A549 (cell line): ENCODE results near the gene ITGAV. TPM values are rescaled to one million over a fixed set of nuclear protein-coding genes. Genes with fewer than 3 reads are reported as not detected.

Experiments
- ATAC-seq, 2 experiments: fragments of 200-7000 bp in 1 of 2; fragments of >200 bp in 1 of 2; cut with Nextera tagmentation in 1 of 2; cut with Tn5 transposase in 1 of 2; 3 replicates each; pipeline versions ENCODE4 v1.8.0 to v1.9.1; 2018 to 2020; ENCODE audit warnings: mild to moderate bottlenecking in 1 of 2, moderate library complexity in 1 of 2
- CTCF ChIA-PET: fragments of 300-600 bp; sonication (Branson Sonifier 250); formaldehyde crosslinking; extraction: SDS; loops from one replicate; lab custom pipeline; 2021; ENCODE audit warnings: antibody characterized with exemption, inconsistent platforms; lab: Yijun Ruan, JAX
- POLR2A ChIA-PET: fragments of 350-600 bp; formaldehyde crosslinking; extraction: SDS; loops from one replicate; lab custom pipeline; 2021; ENCODE audit warnings: antibody characterized with exemption, inconsistent platforms; lab: Yijun Ruan, JAX
- DNase-seq, 2 experiments: peaks; one replicate each; pipeline versions ENCODE4 v3.0.0 to v3.0.0-alpha.2; 2011 to 2016; ENCODE audit warnings: low read depth in 1 of 2, low spot score in 1 of 2
- FAIRE-seq: peaks from 2 replicates; lab custom pipeline; 2011; peaks lifted over from hg19 to GRCh38; lab: Jason Lieb, UNC
- H3K27ac ChIP-seq, 2 experiments: fragments of >200 bp; sonication (Bioruptor Twin); formaldehyde crosslinking; 3 replicates each; pipeline ENCODE4 v1.5.1; 2016 to 2017
- H3K4me1 ChIP-seq: fragments of >200 bp; sonication (Bioruptor Twin); formaldehyde crosslinking; 3 replicates; pipeline ENCODE4 v1.6.1; 2016
- H3K4me2 ChIP-seq: fragments of >200 bp; sonication (Bioruptor Twin); formaldehyde crosslinking; 3 replicates; pipeline ENCODE4 v1.6.1; 2016
- H3K4me3 ChIP-seq: fragments of >200 bp; sonication (Bioruptor Twin); formaldehyde crosslinking; 3 replicates; pipeline ENCODE4 v1.5.1; 2016
- H3K9me3 ChIP-seq: fragments of >200 bp; sonication (Bioruptor Twin); formaldehyde crosslinking; 3 replicates; pipeline ENCODE4 v1.6.1; 2016
- BHLHE40 ChIP-seq: IDR thresholded peaks from 2 replicates; pipeline ENCODE4 v1.6.1; 2012; ENCODE audit warnings: low read depth, low read length, inconsistent platforms
- CBX8 ChIP-seq: fragments of 200-600 bp; sonication (generic); IDR thresholded peaks from 2 replicates; pipeline ENCODE4 v1.6.1; 2016
- CHD2 ChIP-seq: fragments of 150-350 bp; IDR thresholded peaks from 2 replicates; pipeline ENCODE4 v1.6.1; 2014; ENCODE audit warnings: low read length; ENCODE audit not compliant: partially characterized antibody
- EHF ChIP-seq: fragments of 250-450 bp; sonication (Bioruptor Pico); IDR thresholded peaks from 2 replicates; pipeline ENCODE4 v1.5.0; 2020; ENCODE audit warnings: mild to moderate bottlenecking
- EHMT2 ChIP-seq: fragments of 200-600 bp; sonication (generic); IDR thresholded peaks from 2 replicates; pipeline ENCODE4 v1.6.1; 2016; ENCODE audit warnings: antibody characterized with exemption, low read depth, mild to moderate bottlenecking, moderate library complexity
- EP300 ChIP-seq, 2 experiments: fragments of >200 bp; sonication (Bioruptor Twin); formaldehyde crosslinking; IDR thresholded peaks; 2 replicates in 1 of 2; 3 replicates in 1 of 2; pipeline ENCODE4 v1.6.1; 2016 to 2017
- FOSL2 ChIP-seq, 2 experiments: fragments of 450-650 bp in 1 of 2; fragments of >200 bp in 1 of 2; sonication (Bioruptor Twin) in 1 of 2; formaldehyde crosslinking; IDR thresholded peaks; 2 replicates each; pipeline versions ENCODE4 v1.5.0 to v1.6.1; 2016 to 2020; ENCODE audit warnings: mild to moderate bottlenecking in 1 of 2, moderate library complexity in 1 of 2
- FOXS1 ChIP-seq: fragments of 250-450 bp; sonication (Bioruptor Pico); IDR thresholded peaks from 2 replicates; pipeline ENCODE4 v1.5.0; 2020; ENCODE audit warnings: mild to moderate bottlenecking, moderate library complexity
- HDAC2 ChIP-seq: fragments of 200-600 bp; sonication (generic); IDR thresholded peaks from 2 replicates; pipeline ENCODE4 v1.6.1; 2016
- HOXA7 ChIP-seq: fragments of 250-450 bp; sonication (Bioruptor Pico); IDR thresholded peaks from 2 replicates; pipeline ENCODE4 v1.5.0; 2020; ENCODE audit warnings: mild to moderate bottlenecking, moderate library complexity
- KDM5A ChIP-seq: fragments of 200-600 bp; sonication (generic); IDR thresholded peaks from 2 replicates; pipeline ENCODE4 v1.6.1; 2016; ENCODE audit warnings: antibody characterized with exemption, mild to moderate bottlenecking
- MAFK ChIP-seq: fragments of 450-650 bp; IDR thresholded peaks from 2 replicates; pipeline ENCODE4 v1.6.1; 2014; ENCODE audit not compliant: partially characterized antibody
- MAX ChIP-seq: IDR thresholded peaks from 2 replicates; pipeline ENCODE4 v1.6.1; 2012
- MYC ChIP-seq: IDR thresholded peaks from 2 replicates; pipeline ENCODE4 v1.6.1; 2012; ENCODE audit warnings: mild to moderate bottlenecking, inconsistent platforms, low read length, improper control_type of control experiment, borderline replicate concordance
- NPAS2 ChIP-seq: fragments of 250-450 bp; sonication (Bioruptor Pico); IDR thresholded peaks from 2 replicates; pipeline ENCODE4 v1.8.0; 2022; ENCODE audit warnings: mild to moderate bottlenecking, moderate library complexity, borderline replicate concordance
- NR3C1 ChIP-seq: fragments of >200 bp; sonication (Bioruptor Twin); formaldehyde crosslinking; IDR thresholded peaks from 3 replicates; pipeline ENCODE4 v1.6.1; 2017
- PHF8 ChIP-seq: fragments of 200-600 bp; sonication (generic); IDR thresholded peaks from 2 replicates; pipeline ENCODE4 v1.6.1; 2016; ENCODE audit warnings: low read depth, mild to moderate bottlenecking, antibody characterized with exemption, moderate library complexity, borderline replicate concordance
- POLR2A ChIP-seq: IDR thresholded peaks from 2 replicates; pipeline ENCODE4 v1.6.1; 2012; ENCODE audit warnings: mild to moderate bottlenecking, low read length
- RARB ChIP-seq: fragments of 250-450 bp; sonication (Bioruptor Pico); IDR thresholded peaks from 2 replicates; pipeline ENCODE4 v1.8.0; 2021; ENCODE audit warnings: mild to moderate bottlenecking, moderate library complexity
- RFX5 ChIP-seq: fragments of 450-650 bp; IDR thresholded peaks from 2 replicates; pipeline ENCODE4 v1.7.1; 2014; ENCODE audit warnings: antibody characterized with exemption, mild to moderate bottlenecking, moderate library complexity
- SMC3 ChIP-seq: fragments of >200 bp; sonication (Bioruptor Twin); formaldehyde crosslinking; IDR thresholded peaks from 3 replicates; pipeline ENCODE4 v1.6.1; 2018; ENCODE audit warnings: inconsistent platforms
- SREBF2 ChIP-seq: fragments of 450-650 bp; IDR thresholded peaks from 2 replicates; pipeline ENCODE4 v1.6.1; 2014; ENCODE audit warnings: mild to moderate bottlenecking, moderate library complexity
- TFCP2L1 ChIP-seq: fragments of 250-450 bp; sonication (Bioruptor Pico); IDR thresholded peaks from 2 replicates; pipeline ENCODE4 v1.5.0; 2021; ENCODE audit warnings: mild to moderate bottlenecking
- USF2 ChIP-seq: fragments of 450-650 bp; IDR thresholded peaks from 2 replicates; pipeline ENCODE4 v1.6.1; 2014; ENCODE audit warnings: antibody characterized with exemption
- ZC3H11A ChIP-seq: fragments of 450-650 bp; IDR thresholded peaks from 2 replicates; pipeline ENCODE4 v1.6.1; 2014; ENCODE audit warnings: antibody characterized with exemption, mild to moderate bottlenecking
- ZFP36 ChIP-seq: fragments of 450-650 bp; IDR thresholded peaks from 2 replicates; pipeline ENCODE4 v1.6.1; 2014; ENCODE audit warnings: borderline replicate concordance; ENCODE audit not compliant: partially characterized antibody
- WGBS: methylation state at CpG from one replicate; pipeline ENCODE4 v1.1.6; 2017; ENCODE audit errors: missing lambda C conversion rate; 5-methylcytosine and 5-hydroxymethylcytosine counted together
- polyA plus RNA-seq, 4 experiments: library from polyadenylated mRNA; depleted of rRNA in 3 of 4; stranded (reverse); fragments of >200 nt; fragmentation: RNase III in 1 of 4; extraction: RNeasy Plus Mini Kit Qiagen cat#74134 plus additional on column Dnase treatment in 1 of 4; gene quantifications; 2 replicates in 3 of 4; 3 replicates in 1 of 4; pipeline ENCODE4 v1.2.3, GENCODE V29; 2011 to 2017

ITGAV gene
- polyA plus RNA-seq, 2 of the 4 experiments (the other 2 are of a cell fraction), result 93.3 to 148 TPM

GRCh38 chr2:186560254-186560653 is 29.6 kb upstream of the ITGAV start:
- DNase-seq (no peak), FAIRE-seq (no peak), ATAC-seq (no peak)
- 0 out of 3 replicates have a peak, but pooled peaks cover 5% of the 10 kb centered on the region for H3K9me3 ChIP-seq
- POLR2A ChIA-PET, result interaction anchor here (1.7 kb wide), 1 partner anchor 29 kb away, joined by 4 read pairs; the partner anchor contains the start of gene ITGAV
- WGBS, result 60% methylated on average over 3 of the region's 3 CpGs
- CTCF ChIA-PET, result interaction anchor here (0.5 to 0.8 kb wide), 2 partner anchors 15 to 16 kb away, joined by 3 read pairs; no protein-coding TSS in a partner anchor
- H3K4me2 ChIP-seq, result no peak overlapping the region
- peaks cover 16% of the 10 kb centered on the region for H3K4me1 ChIP-seq
- no peak overlapping the region for H3K27ac ChIP-seq
- TF ChIP-seq ZC3H11A (peak; percentile 82), USF2 (no peak), NPAS2 (CRISPR knock-in tag) (no peak)
- H3K4me3 ChIP-seq, result no peak overlapping the region

- ChIA-PET POLR2A (no interaction called here), CTCF (interaction anchor here (0.8 to 1.3 kb wide), 2 partner anchors 9 to 74 kb away, joined by 3 read pairs; no protein-coding TSS in a partner anchor)
- Histone ChIP-seq H3K4me2 (peak overlapping the region; percentile 41; the same call in 2 of the 3 replicates), H3K9me3 (0 out of 3 replicates have a peak, but pooled peaks cover 5% of the 10 kb centered on the region), H3K27ac (peak overlapping the region; percentile 15 to 32; a peak in 3 of 6 replicates), H3K4me1 (0 out of 3 replicates have a peak, but pooled peaks cover 11% of the 10 kb centered on the region), H3K4me3 (no peak overlapping the region)
- TF ChIP-seq CHD2 (no peak), PHF8 (no peak), FOXS1 (no peak), HOXA7 (CRISPR knock-in tag) (no peak), FOSL2 (IDR thresholded peaks at IDR 0.05) (no peak), FOSL2 (CRISPR knock-in tag; IDR thresholded peaks at IDR 0.05) (no peak), BHLHE40 (no peak), EP300 (IDR thresholded peaks at IDR 0.05) (no peak)
- ATAC-seq, result peak; percentile 40 to 43; a peak in 3 of 6 replicates
- 66% methylated on average over 6 of the region's 6 CpGs for WGBS
- no peak for FAIRE-seq
- peak in 1 of 2 experiments; percentile 37 for DNase-seq
Measured at GRCh38 chr2:186561467-186562208, 28.2 kb upstream of the ITGAV start.

- 0 out of 3 replicates have a peak, but pooled peaks cover 5% of the 10 kb centered on the region for H3K9me3 ChIP-seq
- WGBS, result 100% methylated on average over 1 of the region's 1 CpG
- H3K27ac ChIP-seq, result peak overlapping the region in 1 of 2 experiments; percentile 15; a peak in 1 of 6 replicates
- H3K4me3 ChIP-seq, result no peak overlapping the region
- no peak overlapping the region for H3K4me2 ChIP-seq
- DNase-seq (no peak), FAIRE-seq (no peak), ATAC-seq (no peak)
- POLR2A ChIA-PET, result no interaction called here
- H3K4me1 ChIP-seq, result 0 out of 3 replicates have a peak, but pooled peaks cover 11% of the 10 kb centered on the region
- CTCF ChIA-PET, result interaction anchor here (0.8 to 1.3 kb wide), 2 partner anchors 10 to 73 kb away, joined by 3 read pairs; no protein-coding TSS in a partner anchor
- TF ChIP-seq USF2 (no peak), MAFK (no peak), FOSL2 (IDR thresholded peaks at IDR 0.05) (no peak), FOSL2 (CRISPR knock-in tag; IDR thresholded peaks at IDR 0.05) (no peak), TFCP2L1 (CRISPR knock-in tag) (no peak), EHMT2 (no peak), MAX (no peak), NR3C1 (no peak), RFX5 (no peak), RARB (CRISPR knock-in tag) (no peak), POLR2A (no peak), SMC3 (no peak), KDM5A (no peak), CBX8 (no peak), EHF (CRISPR knock-in tag) (no peak), ZFP36 (no peak), SREBF2 (no peak), MYC (no peak), HDAC2 (no peak)
- TF ChIP-seq, all 56 proteins: peak for 0
Measured at GRCh38 chr2:186562209-186562578, 27.7 kb upstream of the ITGAV start.
